Ishikawa (cell line): ENCODE measurements around the gene PILRA.
"Not testable (repeated sequence)": the region's sequence is repeated elsewhere in the genome, so short reads cannot be mapped to it uniquely, and the experiment has no call there.

Experiments used
- CEBPB ChIP-seq: IDR thresholded peaks from 2 replicates; pipeline ENCODE4 v1.6.1; 2012
- EGR1 ChIP-seq: IDR thresholded peaks from 2 replicates; pipeline ENCODE4 v1.6.1; 2012
- FOXM1 ChIP-seq: IDR thresholded peaks from 2 replicates; pipeline ENCODE4 v1.6.1; 2012; ENCODE audit warnings: low read depth, borderline replicate concordance
- MAX ChIP-seq: IDR thresholded peaks from 2 replicates; pipeline ENCODE4 v1.6.1; 2012
- REST ChIP-seq: IDR thresholded peaks from 2 replicates; pipeline ENCODE4 v1.6.1; 2012; ENCODE audit warnings: low read depth, mild to moderate bottlenecking
- TAF1 ChIP-seq: IDR thresholded peaks from 2 replicates; pipeline ENCODE4 v1.6.1; 2012; ENCODE audit warnings: low read depth, mild to moderate bottlenecking
- TEAD4 ChIP-seq: IDR thresholded peaks from 2 replicates; pipeline ENCODE4 v1.6.1; 2012
- USF1 ChIP-seq: IDR thresholded peaks from 2 replicates; pipeline ENCODE4 v1.6.1; 2012

- TF ChIP-seq REST, FOXM1, CEBPB, USF1, EGR1, MAX, TAF1: not testable (repeated sequence)
- TF ChIP-seq TEAD4: 0 out of 2 replicates have a peak, but pooled peaks have one; percentile 23
These were observed 35.1 kb upstream of the PILRA start for GRCh38 chr7:100338083-100338696.
